Testis (tissue), 2 donors: ENCODE data around the gene SNN.

Source experiments
- POLR2A ChIP-seq: fragments of 450-650 bp; IDR thresholded peaks from one replicate; pipeline ENCODE4 v1.6.1; 2017; ENCODE audit warnings: antibody characterized with exemption, mild to moderate bottlenecking, moderate library complexity
- TF ChIP-seq, protein P1 (sequence below), 3 experiments: fragments of 450-650 bp in 2 of 3; fragments of 200-600 bp in 1 of 3; sonication (generic) in 1 of 3; IDR thresholded peaks; one replicate each; pipeline ENCODE4 v1.5.1; 2016 to 2019; ENCODE audit warnings: antibody characterized with exemption in 3 of 3, mild to moderate bottlenecking in 2 of 3, moderate library complexity in 1 of 3

DNA sequence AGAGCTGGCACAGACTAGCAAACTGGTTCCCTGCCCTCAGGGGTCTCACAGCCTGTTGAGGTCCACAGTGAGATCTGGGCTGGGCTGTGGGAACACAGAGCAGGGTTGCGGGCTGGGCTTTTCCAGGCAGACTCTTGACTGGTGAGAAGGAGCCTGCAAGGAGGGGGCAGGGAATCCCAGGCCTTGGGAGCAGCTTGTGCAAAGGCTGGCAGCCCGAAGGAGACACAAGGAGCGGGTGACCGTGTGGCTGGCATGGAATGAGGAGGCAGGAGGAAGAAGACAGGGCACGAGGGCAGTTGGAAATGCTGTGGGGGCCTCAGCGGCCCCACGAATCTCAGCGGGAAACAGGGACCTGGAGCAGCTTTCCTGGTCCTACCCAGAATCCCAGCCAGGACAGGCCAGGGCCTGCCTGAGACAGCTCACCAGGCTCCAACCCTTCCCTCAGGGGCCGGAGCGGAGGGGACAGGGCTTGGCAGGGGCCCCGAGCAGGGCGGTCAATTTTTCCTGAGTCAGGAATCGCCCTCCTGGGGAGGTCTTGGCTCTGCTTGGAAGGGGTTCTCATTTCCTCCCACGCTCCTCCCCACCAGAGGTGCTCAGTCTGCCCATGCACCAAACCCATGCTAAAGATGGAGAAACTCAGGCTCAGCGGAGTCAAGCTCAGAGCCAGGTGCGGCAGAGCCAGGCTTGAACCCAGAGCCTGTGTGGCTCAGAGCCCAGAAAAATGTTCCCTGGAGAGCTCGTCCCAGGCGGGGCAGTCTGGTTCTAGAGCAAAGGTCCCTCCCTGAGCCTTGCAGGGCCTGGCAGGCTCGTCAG, 9.2 kb upstream of the SNN start:
- no peak for TF ChIP-seq POLR2A
- TF ChIP-seq, protein P1, sequence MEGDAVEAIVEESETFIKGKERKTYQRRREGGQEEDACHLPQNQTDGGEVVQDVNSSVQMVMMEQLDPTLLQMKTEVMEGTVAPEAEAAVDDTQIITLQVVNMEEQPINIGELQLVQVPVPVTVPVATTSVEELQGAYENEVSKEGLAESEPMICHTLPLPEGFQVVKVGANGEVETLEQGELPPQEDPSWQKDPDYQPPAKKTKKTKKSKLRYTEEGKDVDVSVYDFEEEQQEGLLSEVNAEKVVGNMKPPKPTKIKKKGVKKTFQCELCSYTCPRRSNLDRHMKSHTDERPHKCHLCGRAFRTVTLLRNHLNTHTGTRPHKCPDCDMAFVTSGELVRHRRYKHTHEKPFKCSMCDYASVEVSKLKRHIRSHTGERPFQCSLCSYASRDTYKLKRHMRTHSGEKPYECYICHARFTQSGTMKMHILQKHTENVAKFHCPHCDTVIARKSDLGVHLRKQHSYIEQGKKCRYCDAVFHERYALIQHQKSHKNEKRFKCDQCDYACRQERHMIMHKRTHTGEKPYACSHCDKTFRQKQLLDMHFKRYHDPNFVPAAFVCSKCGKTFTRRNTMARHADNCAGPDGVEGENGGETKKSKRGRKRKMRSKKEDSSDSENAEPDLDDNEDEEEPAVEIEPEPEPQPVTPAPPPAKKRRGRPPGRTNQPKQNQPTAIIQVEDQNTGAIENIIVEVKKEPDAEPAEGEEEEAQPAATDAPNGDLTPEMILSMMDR (IDR thresholded peaks at IDR 0.05), result no peak
